GM19351 (cell line): ENCODE measurements around the gene POU1F1.
"Not testable (repeated sequence)": the region's sequence is repeated elsewhere in the genome, so short reads cannot be mapped to it uniquely, and the experiment has no call there.

Experiments
- ATAC-seq: cut with Tn5 transposase; IDR thresholded peaks from one replicate; pipeline ENCODE4 v1.9.1; 2021; ENCODE audit warnings: mild to moderate bottlenecking, moderate library complexity; ENCODE audit not compliant: unreplicated experiment

The POU1F1 gene

DNA sequence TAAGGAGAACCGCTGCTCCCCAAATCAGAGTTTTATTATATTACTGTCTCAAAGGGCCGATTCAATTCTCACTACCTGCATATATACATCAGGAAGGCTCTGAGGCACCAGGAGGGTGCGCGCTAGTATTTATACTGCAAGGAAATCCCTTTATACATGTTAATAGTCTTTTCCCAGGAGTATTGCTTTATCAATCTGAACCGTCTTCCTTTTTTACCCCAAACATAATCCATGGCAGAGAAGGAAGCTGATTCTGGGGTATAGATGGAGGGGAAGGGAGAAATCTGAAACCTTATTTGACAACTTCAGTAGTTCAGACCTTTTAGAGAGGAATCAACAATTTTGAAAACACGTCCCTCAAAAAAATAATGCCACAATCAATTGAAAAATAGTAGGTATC is at the start of gene POU1F1:
Gene POU1F1 (minus strand): TSS at position 101 of the 400 bp plus-strand sequence. CDS start 122 bp downstream, outside the sequence.
- no peak for ATAC-seq

- ATAC-seq, result no peak
Observed at GRCh38 chr3:87324609-87325008, 48.2 kb upstream of the POU1F1 start.

DNA sequence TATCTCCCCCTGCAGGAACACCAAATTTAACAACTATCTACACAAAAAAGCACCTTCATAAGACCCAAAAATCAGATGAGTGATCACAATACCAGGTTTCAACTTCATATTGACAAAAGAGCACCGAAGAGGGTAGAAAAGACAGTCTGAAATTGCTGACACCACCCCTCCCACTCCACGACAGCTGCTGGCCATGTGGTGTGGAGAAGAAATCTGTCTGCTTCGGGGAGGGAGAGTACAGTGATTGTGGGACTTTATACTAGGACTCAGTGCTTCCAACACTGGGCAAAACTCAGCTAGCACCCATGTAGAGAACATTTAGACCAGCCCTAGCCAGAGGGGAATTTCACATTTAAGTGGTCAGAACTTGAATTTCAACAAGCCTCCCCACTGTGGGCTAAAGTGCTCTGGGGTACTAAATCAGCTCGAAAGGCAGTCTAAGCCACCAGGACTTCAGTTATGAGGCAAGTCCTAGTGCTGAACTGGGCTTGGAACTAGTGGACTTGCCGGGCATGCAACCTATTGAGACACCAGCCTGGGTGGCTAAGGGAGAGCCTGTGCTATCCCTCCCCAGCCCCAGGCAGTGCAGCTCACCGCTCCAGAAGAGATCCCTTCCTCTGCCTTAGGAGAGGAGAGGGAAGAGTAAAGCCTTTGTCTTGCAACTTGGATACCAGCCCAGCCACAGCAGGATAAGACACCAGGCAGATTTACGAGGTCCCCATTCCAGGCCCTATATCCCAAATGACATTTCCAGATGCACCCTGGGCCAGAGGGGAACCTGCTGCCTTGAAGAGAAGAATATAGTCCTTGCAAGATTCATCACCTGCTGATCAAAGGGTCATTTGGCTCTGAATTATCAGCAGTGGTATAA is 44.6 kb upstream of the POU1F1 start:
- no peak for ATAC-seq

- ATAC-seq, result no peak
Observed at GRCh38 chr3:87318617-87319021, 42.2 kb upstream of the POU1F1 start.

GRCh38 chr3:87317779-87318178 is 41.4 kb upstream of the POU1F1 start:
- ATAC-seq, result no peak

- ATAC-seq, result no peak
Observed at GRCh38 chr3:87313641-87314040, 37.3 kb upstream of the POU1F1 start.

DNA sequence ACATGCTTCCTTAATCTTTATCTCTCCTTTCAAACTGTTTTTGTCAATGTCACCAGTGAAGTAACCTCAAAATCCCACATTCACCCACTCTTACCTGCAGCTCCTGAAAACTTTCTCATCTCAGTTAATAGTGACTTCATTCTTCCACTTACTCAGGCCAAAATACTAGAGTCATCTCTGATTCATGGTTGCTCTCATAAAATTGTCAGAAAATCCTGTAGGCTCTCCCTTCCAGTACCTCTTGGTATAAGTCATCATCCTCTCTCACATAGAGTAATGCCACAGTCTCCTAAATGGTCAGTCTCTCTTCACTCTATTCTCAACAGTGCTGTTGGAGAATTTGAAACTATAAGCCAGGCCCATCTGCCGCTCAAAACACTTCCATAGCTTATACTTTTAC is 34.9 kb upstream of the POU1F1 start:
- ATAC-seq, result no peak

DNA sequence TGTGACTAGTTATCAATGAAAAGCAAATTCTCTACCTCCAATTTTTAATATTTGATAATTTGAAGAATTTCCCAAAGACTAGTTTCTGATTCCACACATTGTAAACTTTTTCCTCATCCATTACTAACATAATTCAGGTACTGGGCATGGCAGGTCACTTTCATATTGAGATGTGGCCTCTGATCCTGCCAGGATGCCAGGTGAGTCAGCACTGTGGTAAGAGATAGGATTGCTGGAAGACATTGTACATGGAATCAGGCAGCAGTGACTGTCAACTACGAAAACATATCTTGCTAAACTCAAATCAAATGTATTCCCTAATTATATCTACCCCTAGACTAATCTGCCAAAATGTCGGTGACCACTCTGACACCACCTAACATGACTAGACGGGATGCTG is 33.2 kb upstream of the POU1F1 start:
- no peak for ATAC-seq

DNA sequence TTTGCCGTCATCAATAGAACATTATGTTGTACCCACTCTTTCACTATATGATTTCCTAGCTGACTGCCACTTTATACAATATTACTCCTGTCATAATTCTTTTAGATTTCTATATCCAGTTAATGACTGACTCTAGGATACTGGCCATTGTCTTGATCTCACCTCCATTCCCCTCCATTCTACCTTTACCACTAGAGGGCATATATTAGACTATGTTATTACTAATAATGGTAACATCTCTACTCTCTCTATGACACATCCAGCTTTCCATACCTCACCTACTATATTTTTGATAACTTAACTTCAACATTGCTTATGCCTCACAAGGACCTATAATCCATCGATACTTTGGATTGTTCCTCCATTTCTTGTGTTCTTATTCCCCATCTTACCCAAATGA is 31.4 kb upstream of the POU1F1 start:
- ATAC-seq, result peak; percentile 89

DNA sequence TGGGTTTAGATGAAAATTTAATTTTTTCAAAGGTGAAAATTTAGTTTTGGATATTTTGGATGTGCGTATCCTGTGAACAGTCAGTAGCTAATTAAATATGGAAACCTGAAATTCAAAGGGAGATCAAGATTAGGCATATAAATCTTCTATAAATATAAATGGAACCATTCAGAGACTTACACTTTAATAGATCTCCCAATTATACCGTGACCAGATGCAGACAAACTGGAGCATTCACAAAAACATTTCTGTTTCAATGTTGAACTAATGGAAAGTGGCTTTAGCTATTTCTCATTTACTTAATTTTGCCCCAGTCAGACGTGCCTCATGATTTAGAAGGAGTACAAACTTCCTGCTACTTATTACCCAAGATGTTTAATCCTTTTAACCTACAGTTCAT is 29.1 kb upstream of the POU1F1 start:
- ATAC-seq, result no peak

DNA sequence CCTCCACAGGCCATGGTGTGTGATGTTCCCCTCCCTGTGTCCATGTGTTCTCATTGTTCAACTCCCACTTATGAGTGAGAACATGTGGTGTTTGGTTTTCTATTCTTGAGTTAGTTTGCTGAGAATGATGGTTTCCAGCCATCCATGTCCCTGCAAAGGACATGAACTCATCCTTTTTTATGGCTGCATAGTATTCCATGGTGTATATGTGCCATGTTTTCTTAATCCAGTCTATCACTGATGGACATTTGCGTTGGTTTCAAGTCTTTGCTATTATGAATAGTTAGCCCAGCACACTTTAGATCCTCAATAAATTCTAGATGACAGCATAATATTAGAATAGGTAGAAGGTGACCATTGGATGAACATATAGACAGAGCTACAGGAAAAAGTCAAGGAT is 28.6 kb upstream of the POU1F1 start:
- ATAC-seq, result not testable (repeated sequence)

GRCh38 chr3:87298111-87298718 is 21.8 kb upstream of the POU1F1 start:
- ATAC-seq, result peak; percentile 93

GRCh38 chr3:87288446-87288845 is 12.1 kb upstream of the POU1F1 start:
- ATAC-seq, result no peak

DNA sequence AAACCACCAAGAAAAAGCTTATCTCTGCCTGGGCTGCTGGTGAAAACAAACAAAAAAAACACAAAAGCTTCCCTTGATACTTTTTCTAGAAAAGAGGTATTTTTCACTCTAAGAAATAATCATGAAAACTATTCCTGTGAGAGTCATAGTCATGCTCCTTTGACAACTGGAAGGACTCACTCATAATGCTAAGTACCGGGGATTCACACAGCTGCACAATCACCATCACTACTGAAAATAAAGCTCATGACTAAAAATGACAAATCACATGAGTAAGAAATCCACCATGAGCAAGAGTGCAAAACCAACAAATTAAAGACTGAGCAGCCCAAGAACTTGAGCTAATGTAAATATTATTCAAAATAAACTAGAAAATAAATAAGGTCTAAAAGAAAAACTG is 10.6 kb upstream of the POU1F1 start:
- peak; percentile 83 for ATAC-seq

- peak; percentile 94 for ATAC-seq
Observed at GRCh38 chr3:87272718-87273341, 3.6 kb downstream of the POU1F1 start.

DNA sequence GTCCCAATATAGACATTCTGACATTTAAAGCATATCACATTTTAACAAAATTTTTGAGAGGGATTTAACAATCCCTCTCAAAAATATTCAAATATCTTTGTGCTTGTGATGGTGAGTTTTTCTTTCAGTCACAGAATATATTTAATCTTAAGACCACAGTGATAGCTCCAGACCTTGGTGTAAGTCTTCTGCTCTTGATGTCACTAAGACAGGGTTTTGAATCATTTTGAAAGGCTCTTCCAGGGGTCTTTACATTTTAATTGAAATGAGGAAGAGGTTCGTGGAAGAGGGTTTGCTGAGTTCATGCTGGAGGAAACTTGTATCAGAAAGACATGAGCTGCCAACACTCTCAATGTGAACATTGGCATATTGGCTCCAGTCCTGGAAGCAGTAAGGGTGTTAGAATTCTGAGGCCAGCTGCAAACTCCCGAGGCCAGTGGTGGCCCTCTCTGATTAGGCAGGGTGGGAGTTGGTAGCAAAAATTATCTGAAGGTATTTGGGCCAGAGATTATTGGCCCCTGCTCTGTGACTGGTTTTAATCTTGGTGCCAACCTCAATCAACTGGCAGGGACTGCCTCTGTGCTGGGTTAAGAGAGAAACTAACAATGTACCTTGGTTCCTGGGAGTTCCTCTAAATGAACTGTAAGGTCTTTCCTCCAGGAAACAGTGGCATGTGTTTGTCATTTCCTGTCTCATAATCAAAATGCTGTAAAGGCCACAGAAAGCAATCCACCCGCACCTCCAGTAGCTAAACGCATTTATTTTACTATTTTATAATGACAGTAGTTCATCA is 5.3 kb downstream of the POU1F1 start:
- no peak for ATAC-seq

DNA sequence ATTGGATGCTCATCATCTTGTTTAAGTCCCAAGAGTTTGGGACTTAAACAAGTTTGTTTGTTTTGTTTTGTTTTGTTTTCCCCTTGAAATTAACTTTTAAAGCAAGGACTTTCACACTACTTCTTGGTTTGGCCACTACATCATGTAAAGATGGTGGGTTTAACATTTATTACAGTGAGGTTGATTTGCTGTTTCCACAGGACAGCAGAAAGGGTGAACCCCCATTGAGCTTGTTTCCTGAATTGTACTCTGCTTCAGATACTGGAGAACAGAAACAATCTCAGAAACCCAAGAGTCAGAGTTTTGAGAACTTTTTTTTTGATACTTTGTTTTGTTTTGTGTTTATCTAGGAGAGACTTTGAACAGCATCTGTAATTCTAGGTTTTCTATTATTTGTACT is 6.7 kb downstream of the POU1F1 start:
- ATAC-seq, result no peak

- no peak for ATAC-seq
Observed at GRCh38 chr3:87268646-87269211, 7.7 kb downstream of the POU1F1 start.

DNA sequence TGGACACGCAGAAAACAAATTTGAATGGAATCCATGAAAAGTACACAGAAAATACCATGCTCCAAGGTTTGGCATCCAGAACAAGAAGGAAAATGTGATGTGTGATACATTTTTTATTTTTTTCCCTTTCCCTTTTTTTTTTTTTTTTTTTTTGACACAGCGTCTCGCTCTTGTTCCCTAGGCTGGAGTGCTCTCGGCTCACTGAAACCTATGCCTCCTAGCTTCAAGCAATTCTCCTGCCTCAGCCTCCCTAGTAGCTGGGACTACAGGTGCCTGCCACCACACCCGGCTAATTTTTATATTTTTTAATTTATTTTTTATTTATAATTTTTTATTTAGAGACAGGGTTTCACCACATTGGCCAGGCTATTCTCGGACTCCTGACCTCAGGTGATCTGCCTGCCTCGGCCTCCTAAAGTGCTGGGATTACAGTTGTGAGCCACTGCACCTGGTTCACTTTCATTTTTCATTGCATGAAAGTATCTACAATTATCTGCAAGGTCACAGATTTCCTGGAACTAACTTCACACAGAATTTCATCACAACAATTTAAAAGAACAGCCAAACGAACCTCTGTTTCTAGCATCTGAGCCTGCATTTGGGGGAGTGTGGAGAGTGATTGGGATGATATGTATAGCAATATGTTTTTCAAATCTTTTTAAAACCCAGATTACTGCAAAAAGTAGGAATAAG is 8.3 kb downstream of the POU1F1 start:
- no peak for ATAC-seq

DNA sequence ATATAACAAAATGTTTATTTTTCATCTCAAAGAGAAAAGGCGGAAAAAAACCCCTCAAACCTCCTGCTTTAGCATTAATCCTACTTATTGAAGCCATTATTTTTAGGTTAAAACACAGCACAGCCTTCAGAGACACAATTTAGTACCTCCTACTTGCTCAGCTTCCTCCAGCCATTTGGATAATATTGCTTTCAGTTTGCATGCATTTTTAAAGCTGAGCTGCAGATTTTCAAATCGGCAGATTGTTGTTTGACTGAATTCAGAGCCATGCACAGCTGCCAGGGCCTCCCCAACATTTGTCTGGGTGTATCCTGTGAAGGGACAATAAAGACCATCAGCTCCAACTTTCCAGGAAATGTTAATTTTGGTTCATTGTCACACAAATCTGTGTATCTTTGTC is 14.5 kb downstream of the POU1F1 start:
- no peak for ATAC-seq
